OCI-LY7 (cell line): ENCODE results near the gene VAPB. TPM values are rescaled to one million over a fixed set of nuclear protein-coding genes. Genes with fewer than 3 reads are reported as not detected.

Experiments
- BruUV-seq: library from RNA; stranded (reverse); fragments of 400-500 nt; replicated peaks from 2 replicates; lab custom pipeline; 2021; lab: Mats Ljungman, UMichigan
- CTCF ChIA-PET: fragments of 300-600 bp; sonication (Branson Sonifier 250); formaldehyde crosslinking; loops from one replicate; lab custom pipeline; 2022; ENCODE audit warnings: antibody characterized with exemption; ENCODE audit not compliant: unreplicated experiment; lab: Charles Lee
- POLR2A ChIA-PET: fragments of 300-600 bp; sonication (Branson Sonifier 250); formaldehyde crosslinking; loops from one replicate; lab custom pipeline; 2022; ENCODE audit warnings: antibody characterized with exemption; lab: Charles Lee
- DNase-seq: peaks from one replicate; pipeline ENCODE4 v3.0.0-alpha.2; 2015; ENCODE audit warnings: low spot score
- H2AFZ ChIP-seq: fragments of 200-600 bp; sonication (generic), shearing (Covaris generic); 2 replicates; pipeline ENCODE4 v1.6.1; 2014; ENCODE audit warnings: mild to moderate bottlenecking, antibody characterized with exemption, low read length, moderate library complexity
- H3K27ac ChIP-seq: fragments of 200-600 bp; sonication (generic); 2 replicates; pipeline ENCODE4 v1.5.1; 2014; ENCODE audit warnings: mixed run types, low read depth, mild to moderate bottlenecking, moderate library complexity, low read length, inconsistent platforms; ENCODE audit not compliant: poor library complexity, severe bottlenecking
- H3K36me3 ChIP-seq: fragments of 200-600 bp; sonication (generic); 2 replicates; pipeline ENCODE4 v1.6.1; 2014; ENCODE audit warnings: mild to moderate bottlenecking, antibody characterized with exemption, low read length, moderate library complexity, mixed read lengths; ENCODE audit not compliant: insufficient read depth
- H3K4me1 ChIP-seq: fragments of 200-600 bp; sonication (generic); 2 replicates; pipeline ENCODE4 v1.5.1; 2014; ENCODE audit warnings: mild to moderate bottlenecking, low read length; ENCODE audit not compliant: insufficient read depth, poor library complexity, severe bottlenecking
- H3K4me2 ChIP-seq: fragments of 200-600 bp; sonication (generic); 2 replicates; pipeline ENCODE4 v1.6.1; 2014; ENCODE audit warnings: mild to moderate bottlenecking, low read length
- H3K4me3 ChIP-seq: fragments of 200-600 bp; sonication (generic); 2 replicates; pipeline ENCODE4 v1.5.1; 2014; ENCODE audit warnings: mild to moderate bottlenecking, low read depth, low read length; ENCODE audit not compliant: poor library complexity, severe bottlenecking
- H3K79me2 ChIP-seq: fragments of 200-600 bp; sonication (generic); 2 replicates; pipeline ENCODE4 v1.6.1; 2016; ENCODE audit warnings: low read depth, mild to moderate bottlenecking, low read length, moderate library complexity, mixed read lengths; ENCODE audit not compliant: insufficient read depth
- H3K9me2 ChIP-seq: fragments of 200-600 bp; sonication (generic); 2 replicates; pipeline ENCODE4 v1.6.1; 2016; ENCODE audit warnings: mild to moderate bottlenecking, low read length, mixed read lengths; ENCODE audit not compliant: insufficient read depth
- H3K9me3 ChIP-seq: fragments of 200-600 bp; sonication (generic); 2 replicates; pipeline ENCODE4 v1.6.1; 2014; ENCODE audit warnings: mild to moderate bottlenecking, mixed run types, low read length, mixed read lengths
- H4K20me1 ChIP-seq: fragments of 200-600 bp; sonication (generic); 2 replicates; pipeline ENCODE4 v1.6.1; 2014; ENCODE audit warnings: mild to moderate bottlenecking, antibody characterized with exemption, low read length, moderate library complexity, mixed read lengths; ENCODE audit not compliant: insufficient read depth
- CTCF ChIP-seq: fragments of 200-600 bp; sonication (generic); conservative IDR thresholded peaks from 2 replicates; pipeline ENCODE4 v1.5.1; 2014; ENCODE audit warnings: mild to moderate bottlenecking, antibody characterized with exemption, low read length, moderate library complexity, mixed read lengths
- EZH2phosphoT487 ChIP-seq: fragments of 200-600 bp; sonication (generic); IDR thresholded peaks from 2 replicates; pipeline ENCODE4 v1.6.1; 2018; ENCODE audit warnings: low read depth, borderline replicate concordance, mild to moderate bottlenecking, mixed run types, antibody characterized with exemption, low read length, moderate library complexity, mixed read lengths
- intact Hi-C: fragments of 100-400 bp; cut with micrococcal nuclease; formaldehyde crosslinking; loops from one replicate; pipeline ENCODE4 v1.10.0; 2022; ENCODE audit not compliant: unreplicated experiment
- total RNA-seq, 2 experiments: library from RNA; depleted of rRNA in 1 of 2; stranded (reverse); fragments of >200 nt in 1 of 2; shearing (Covaris generic) in 1 of 2; gene quantifications; 2 replicates each; pipeline ENCODE4 v1.2.3, GENCODE V29; 2014 to 2022

Gene VAPB
- total RNA-seq, 2 experiments from 2014 or later, result 13.3 to 43.2 TPM

GRCh38 chr20:58440021-58440767, 51.2 kb downstream of the VAPB start:
- ChIA-PET POLR2A (no interaction called here), CTCF (no interaction called here)
- H3K79me2 ChIP-seq, result peaks cover 34% of the 10 kb centered on the region
- no peaks in the 10 kb centered on the region for H4K20me1 ChIP-seq
- H3K36me3 ChIP-seq, result peaks cover 99% of the 10 kb centered on the region
- H3K9me3 ChIP-seq, result no peaks in the 10 kb centered on the region
- intact Hi-C loops, result loop anchor here (10.0 kb wide), 1 partner anchor 135 kb away; the partner anchor contains the start of gene RAB22A
- no peak overlapping the region for H2AFZ ChIP-seq
- H3K27ac ChIP-seq, result no peak overlapping the region
- no peak for TF ChIP-seq EZH2phosphoT487
- no peak for TF ChIP-seq CTCF
- H3K4me1 ChIP-seq, result peaks cover 10% of the 10 kb centered on the region
- H3K4me2 ChIP-seq, result no peak overlapping the region
- no peak overlapping the region for H3K4me3 ChIP-seq
- no peak for DNase-seq
- no TSS peak for BruUV-seq
- no peaks in the 10 kb centered on the region for H3K9me2 ChIP-seq

GRCh38 chr20:58441723-58442122, 52.7 kb downstream of the VAPB start:
- H3K4me2 ChIP-seq, result no peak overlapping the region
- H2AFZ ChIP-seq, result no peak overlapping the region
- CTCF ChIA-PET, result no interaction called here
- H3K4me3 ChIP-seq, result no peak overlapping the region
- intact Hi-C loops, result loop anchor here (10.0 kb wide), 1 partner anchor 137 kb away; the partner anchor contains the start of gene RAB22A
- peaks cover 10% of the 10 kb centered on the region for H3K4me1 ChIP-seq
- H3K9me3 ChIP-seq, result no peaks in the 10 kb centered on the region
- H3K79me2 ChIP-seq, result peaks cover 19% of the 10 kb centered on the region; the same call in 1 of the 2 replicates
- no peak for DNase-seq
- H4K20me1 ChIP-seq, result no peaks in the 10 kb centered on the region
- peaks cover 98% of the 10 kb centered on the region for H3K36me3 ChIP-seq
- BruUV-seq, result no TSS peak
- H3K9me2 ChIP-seq, result no peaks in the 10 kb centered on the region
- H3K27ac ChIP-seq, result no peak overlapping the region
- POLR2A ChIA-PET, result interaction anchor here (0.7 kb wide), 1 partner anchor 13 kb away, joined by 3 read pairs; no protein-coding TSS in a partner anchor
- TF ChIP-seq EZH2phosphoT487, result no peak
- no peak for TF ChIP-seq CTCF

- no peak for DNase-seq
- TF ChIP-seq CTCF (no peak), EZH2phosphoT487 (no peak)
- Histone ChIP-seq H3K79me2 (no peaks in the 10 kb centered on the region), H3K4me2 (no peak overlapping the region), H3K4me3 (no peak overlapping the region), H3K4me1 (no peaks in the 10 kb centered on the region), H4K20me1 (peaks cover 5% of the 10 kb centered on the region; the same call in 1 of the 2 replicates), H2AFZ (no peak overlapping the region), H3K36me3 (peaks cover 83% of the 10 kb centered on the region), H3K27ac (no peak overlapping the region), H3K9me3 (no peaks in the 10 kb centered on the region), H3K9me2 (no peaks in the 10 kb centered on the region)
- BruUV-seq, result no TSS peak
- ChIA-PET POLR2A (no interaction called here), CTCF (no interaction called here)
- intact Hi-C loops, result loop anchor here (10.0 kb wide), 1 partner anchor 140 kb away; the partner anchor contains the start of gene RAB22A
Observed at GRCh38 chr20:58444746-58445255, 55.8 kb downstream of the VAPB start.
